ENCODE data around the gene PRELID1. TPM values are rescaled to one million over a fixed set of nuclear protein-coding genes. Genes with fewer than 3 reads are reported as not detected.

Gene PRELID1
- total and polyA plus RNA-seq, 2 donors (not counting 3 experiments of a cell fraction or from before 2014, with no cell fraction given): 201 to 293 TPM

- H3K27me3 ChIP-seq (ENCODE audit: control insufficient read depth in 2 of 2, insufficient read depth in 2 of 2, low read length in 2 of 2): no peaks in the 10 kb centered on the region
- H3K9me1 ChIP-seq (replicated peaks; ENCODE audit: control insufficient read depth, extremely low read depth, insufficient read depth, low read length): no peaks in the 10 kb centered on the region
- DNase-seq (ENCODE audit: low read depth, low spot score): no peak
- H3K4me3 ChIP-seq (replicated peaks in 1 of 3; ENCODE audit: insufficient read depth in 1 of 3, low read depth in 1 of 3, low read length in 3 of 3): no peak overlapping the region
- dilution Hi-C loops (cut with MboI; ENCODE audit: extremely low pct_ligation_motif_present, low sequenced_read_pairs): no loop called here
- no peaks in the 10 kb centered on the region for H3K9me3 ChIP-seq (replicated peaks; ENCODE audit: control insufficient read depth, insufficient read depth, low read length)
- no TSS peak for BruUV-seq (replicated peaks)
- H3K4me2 ChIP-seq (ENCODE audit: insufficient read depth, low read length): no peak overlapping the region
- FAIRE-seq: no peak
- no peak overlapping the region for H3K9ac ChIP-seq (replicated peaks; ENCODE audit: extremely low read depth, insufficient read depth, low read length)
- H3K4me1 ChIP-seq (ENCODE audit: control insufficient read depth, extremely low read depth, insufficient read depth, low read length): no peaks in the 10 kb centered on the region
- peaks cover 13% of the 10 kb centered on the region for H3K79me2 ChIP-seq (ENCODE audit: control insufficient read depth, insufficient read depth, low read length)
- intact Hi-C loops (cut with micrococcal nuclease): loop anchor here (1.0 kb wide), 1 partner anchor 19 kb away; no protein-coding TSS in a partner anchor
- peaks cover 3% of the 10 kb centered on the region for H4K20me1 ChIP-seq (replicated peaks; ENCODE audit: control insufficient read depth, extremely low read depth, insufficient read depth, low read length)
- TF ChIP-seq MAX (IDR thresholded peaks at IDR 0.05; ENCODE audit: insufficient read depth, insufficient read length): no peak
- no peak for TF ChIP-seq POLR2AphosphoS5 (IDR thresholded peaks at IDR 0.05; ENCODE audit: insufficient read depth, low read depth, low read length)
- TF ChIP-seq MYC (IDR thresholded peaks at IDR 0.05; ENCODE audit: low read depth, low read length): no peak
- TF ChIP-seq GATA2 (IDR thresholded peaks at IDR 0.05; ENCODE audit: insufficient read depth, insufficient read length, low read depth, low read length): no peak
- no peak overlapping the region for H3K27ac ChIP-seq (ENCODE audit: insufficient read depth, low read depth, low read length)
- CTCF ChIA-PET: interaction anchor here (1.1 to 2.4 kb wide), 5 partner anchors 9 to 53 kb away, joined by 3 to 7 read pairs (median 5); no protein-coding TSS in a partner anchor
- H2AFZ ChIP-seq (ENCODE audit: low read depth, low read length): no peak overlapping the region
- peaks cover 6 to 61% of the 10 kb centered on the region in 2 experiments for H3K36me3 ChIP-seq (ENCODE audit: control insufficient read depth in 2 of 2, extremely low read depth in 1 of 2, insufficient read depth in 2 of 2, low read length in 2 of 2)
- POLR2A ChIA-PET: no interaction called here
Observed at GRCh38 chr5:177336603-177337494, 33.2 kb downstream of the PRELID1 start.
